Kidney glomerular epithelial cell (primary cell): ENCODE data around the gene DYNLRB2.

ENCODE experiments used
- DNase-seq: peaks from one replicate; lab custom pipeline; 2025; lab: John Stamatoyannopoulos, UW

Gene DYNLRB2

DNA sequence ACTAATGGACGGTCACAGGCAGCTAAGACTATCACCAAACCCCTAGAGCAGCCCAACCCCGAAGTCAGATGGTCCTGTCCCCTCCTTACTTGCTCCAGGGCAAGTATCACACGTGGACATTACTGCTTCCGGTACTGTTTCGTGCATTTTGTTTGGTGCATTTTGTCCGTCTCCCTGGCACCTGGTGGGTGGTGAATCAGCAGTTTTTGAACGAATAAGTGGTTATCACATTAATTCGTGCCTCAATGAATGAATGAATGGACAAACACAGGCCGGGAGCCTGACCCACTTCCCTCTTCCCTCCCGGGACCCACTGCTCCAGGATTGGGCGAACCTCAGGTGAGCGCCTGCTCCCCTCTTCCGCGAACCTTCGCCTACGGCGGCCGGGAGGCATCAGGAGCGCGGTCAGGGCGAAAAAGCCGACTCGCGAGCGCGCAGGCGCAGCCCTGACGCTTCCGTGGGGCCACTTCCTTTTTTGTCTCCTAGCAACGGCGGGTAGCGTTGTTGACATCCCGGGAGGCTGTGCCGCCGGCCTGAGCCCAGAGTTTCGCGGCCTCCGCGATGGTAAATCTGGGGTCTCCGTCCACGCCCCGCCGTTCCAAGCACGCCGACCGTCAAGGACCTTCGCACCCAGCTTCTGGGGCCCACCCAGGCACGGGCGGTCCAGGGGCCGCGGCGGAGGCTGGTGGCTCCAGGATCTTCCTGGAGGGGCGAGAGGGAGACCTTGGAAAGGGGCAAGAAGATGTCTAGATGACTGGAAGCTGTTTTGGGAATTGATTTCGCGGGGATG lies at the start of gene DYNLRB2:
Gene DYNLRB2, plus strand, starts transcription at position 478 of the 790 bp plus-strand sequence. Its CDS starts 84 bp downstream, at position 562.
- peak; percentile 89 for DNase-seq

DNA sequence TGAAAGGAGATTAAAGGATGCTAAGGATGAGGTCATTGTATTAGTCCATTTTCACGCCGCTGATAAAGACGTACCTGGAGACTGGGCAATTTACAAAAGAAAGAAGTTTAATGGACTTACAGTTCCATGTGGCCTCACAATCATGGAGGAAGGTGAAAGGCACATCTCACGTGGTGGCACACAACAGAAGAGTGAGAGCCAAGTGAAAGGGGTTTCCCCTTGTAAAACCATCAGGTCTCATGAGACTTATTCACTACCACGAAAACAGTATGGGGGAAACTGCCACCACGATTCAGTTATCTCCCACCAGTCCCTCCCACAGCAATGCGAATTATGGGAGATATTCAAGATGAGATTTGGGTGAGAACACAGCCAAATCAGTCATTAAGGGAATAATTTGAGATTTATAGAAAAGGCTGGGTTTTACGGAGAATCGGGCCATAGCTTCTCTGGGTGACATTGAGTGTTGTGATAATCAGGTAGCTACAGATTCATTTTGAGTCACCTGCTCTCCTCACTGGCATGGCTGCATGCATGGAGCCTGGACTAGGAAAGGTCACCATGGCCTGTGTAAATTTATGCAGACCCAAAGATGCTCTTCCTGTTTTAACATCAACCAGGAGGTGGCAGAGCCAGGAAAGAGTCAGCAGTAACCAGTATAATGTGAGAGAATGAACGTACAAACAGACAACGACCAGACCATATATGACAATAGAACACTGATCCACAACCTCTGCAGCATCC lies 40.5 kb upstream of the DYNLRB2 start:
- no peak for DNase-seq

GRCh38 chr16:80500961-80501525 lies 39.8 kb upstream of the DYNLRB2 start:
- DNase-seq: no peak

GRCh38 chr16:80503107-80503506 lies 37.7 kb upstream of the DYNLRB2 start:
- DNase-seq: no peak

- no peak for DNase-seq
Observed at GRCh38 chr16:80507538-80507937, 33.3 kb upstream of the DYNLRB2 start.

- no peak for DNase-seq
Observed at GRCh38 chr16:80509872-80510271, 30.9 kb upstream of the DYNLRB2 start.

- DNase-seq: no peak
Observed at GRCh38 chr16:80511824-80512592, 28.8 kb upstream of the DYNLRB2 start.

DNA sequence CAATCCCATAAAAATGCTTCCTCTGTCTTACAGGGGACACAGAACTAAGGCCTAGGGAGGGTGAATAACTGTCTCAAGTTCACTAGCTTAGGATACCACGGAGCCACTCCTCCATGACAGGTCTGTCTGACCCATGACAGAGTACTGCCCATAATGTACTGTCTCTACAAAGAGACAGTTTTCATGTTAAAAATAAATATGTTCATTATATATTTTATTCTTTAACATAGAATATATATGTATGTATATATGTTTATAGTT lies 28.3 kb upstream of the DYNLRB2 start:
- no peak for DNase-seq

DNA sequence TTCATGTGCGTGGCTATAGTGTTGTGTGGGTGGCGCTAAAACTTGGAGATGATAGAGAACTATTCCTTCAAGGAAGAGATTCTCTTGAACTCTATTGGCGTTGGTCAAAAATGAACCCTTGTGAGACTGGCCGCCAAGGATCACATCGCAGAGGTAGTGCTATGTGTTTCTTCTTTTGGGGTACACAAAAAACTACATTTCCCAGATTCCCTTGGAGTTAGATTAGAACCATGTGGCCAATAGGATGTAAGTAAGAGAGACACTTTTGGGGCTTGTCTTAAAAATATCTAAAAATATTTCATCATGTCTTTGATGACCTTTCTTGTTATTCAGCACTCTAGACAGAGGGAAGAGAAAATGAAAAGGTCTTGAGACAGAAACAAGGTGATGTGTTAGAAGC lies 25.4 kb upstream of the DYNLRB2 start:
- DNase-seq: no peak

GRCh38 chr16:80517846-80518245 lies 22.9 kb upstream of the DYNLRB2 start:
- DNase-seq: no peak

DNA sequence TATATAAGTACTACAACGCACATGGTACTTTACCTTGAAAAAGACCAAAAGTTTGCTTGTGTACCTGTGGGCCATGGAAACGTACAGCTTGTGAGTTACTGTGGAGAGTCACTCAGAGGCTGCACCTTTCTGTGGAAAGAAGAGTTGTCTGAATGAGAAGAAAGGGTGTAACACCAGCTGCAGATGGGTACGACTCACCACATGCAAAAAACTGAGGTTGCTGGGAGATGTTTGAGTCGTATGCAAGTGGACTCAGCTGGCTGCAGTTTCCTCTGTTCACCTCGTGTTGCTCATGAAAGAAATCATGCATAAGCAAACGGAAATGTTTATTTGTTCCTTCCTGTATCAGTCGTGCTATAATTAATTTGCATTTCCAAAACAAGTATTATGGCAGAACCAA lies 22.4 kb upstream of the DYNLRB2 start:
- peak; percentile 7 for DNase-seq

GRCh38 chr16:80519189-80519588 lies 21.6 kb upstream of the DYNLRB2 start:
- DNase-seq: no peak

GRCh38 chr16:80525420-80525819 lies 15.4 kb upstream of the DYNLRB2 start:
- DNase-seq: no peak

- DNase-seq: peak; percentile 69
Observed at GRCh38 chr16:80526418-80527061, 14.3 kb upstream of the DYNLRB2 start.

GRCh38 chr16:80527297-80527696 lies 13.5 kb upstream of the DYNLRB2 start:
- peak; percentile 32 for DNase-seq

DNA sequence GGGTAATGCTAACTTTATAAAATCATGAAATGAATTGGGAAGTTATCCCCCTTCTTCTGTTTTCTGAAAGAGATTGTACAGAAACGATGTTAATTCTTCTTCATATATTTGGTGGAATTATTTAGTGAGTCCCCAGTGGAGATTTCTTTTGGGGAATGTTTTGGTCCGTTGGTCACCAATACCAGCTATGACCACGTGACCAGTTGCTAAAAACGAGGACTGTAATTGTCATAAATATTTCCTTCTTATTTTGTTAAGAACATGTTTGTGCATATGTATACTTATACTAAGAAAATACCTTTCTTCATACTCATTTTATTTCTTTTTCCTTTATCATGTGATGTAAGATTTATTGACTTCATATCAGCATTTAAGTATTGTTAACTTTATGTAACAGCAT lies 10.3 kb upstream of the DYNLRB2 start:
- no peak for DNase-seq

- DNase-seq: no peak
Observed at GRCh38 chr16:80536238-80536637, 4.6 kb upstream of the DYNLRB2 start.

- DNase-seq: no peak
Observed at GRCh38 chr16:80541306-80541694, 507 bp downstream of the DYNLRB2 start.

- no peak for DNase-seq
Observed at GRCh38 chr16:80543162-80543561, 2.4 kb downstream of the DYNLRB2 start.

GRCh38 chr16:80544326-80544725 lies 3.5 kb downstream of the DYNLRB2 start:
- no peak for DNase-seq

DNA sequence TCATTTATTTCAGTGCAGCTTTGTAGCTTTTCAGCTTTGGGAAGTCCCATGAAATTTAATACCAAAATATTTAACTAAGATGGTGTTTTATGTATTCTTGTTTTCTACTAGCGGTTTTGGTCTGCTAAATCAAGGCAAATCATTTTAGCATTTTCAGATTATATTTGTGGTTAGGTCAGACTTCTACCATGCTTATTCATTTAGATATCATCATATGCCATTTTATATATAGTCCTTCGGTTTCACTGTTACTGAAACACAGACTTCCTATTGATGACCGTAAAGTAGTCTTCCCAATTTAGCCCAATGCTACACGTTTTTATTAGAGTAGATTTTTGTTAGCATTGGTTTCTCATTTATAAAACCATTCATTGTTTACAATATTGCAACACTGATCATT lies 5.5 kb downstream of the DYNLRB2 start:
- no peak for DNase-seq

DNA sequence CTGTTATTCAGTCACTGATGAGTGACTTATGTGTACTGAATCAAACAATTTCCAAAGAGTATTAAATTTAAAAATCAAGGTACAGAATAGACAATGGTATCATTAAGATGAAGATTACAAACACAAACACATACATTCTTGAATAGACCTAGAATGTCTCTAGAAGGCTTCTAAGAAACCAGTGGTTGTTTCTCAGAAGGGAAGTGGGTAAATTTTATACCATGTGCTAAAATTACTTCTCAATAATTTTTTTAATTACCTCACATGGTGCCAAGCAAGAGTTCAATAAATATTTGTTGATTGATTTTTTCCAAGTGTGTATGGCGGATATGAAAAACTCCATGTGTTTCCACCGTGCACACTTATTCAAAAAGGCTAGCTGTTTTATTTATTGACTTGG lies 6.4 kb downstream of the DYNLRB2 start:
- no peak for DNase-seq
